ENCODE results near the gene PRKD2. TPM values are rescaled to one million over a fixed set of nuclear protein-coding genes. Genes with fewer than 3 reads are reported as not detected.

Gene PRKD2
- polyA plus RNA-seq, 3 donors: 41.3 to 49.1 (median 42.7) TPM

GRCh38 chr19:46745030-46745429 is 28.1 kb upstream of the PRKD2 start:
- no peak for DNase-seq

DNA sequence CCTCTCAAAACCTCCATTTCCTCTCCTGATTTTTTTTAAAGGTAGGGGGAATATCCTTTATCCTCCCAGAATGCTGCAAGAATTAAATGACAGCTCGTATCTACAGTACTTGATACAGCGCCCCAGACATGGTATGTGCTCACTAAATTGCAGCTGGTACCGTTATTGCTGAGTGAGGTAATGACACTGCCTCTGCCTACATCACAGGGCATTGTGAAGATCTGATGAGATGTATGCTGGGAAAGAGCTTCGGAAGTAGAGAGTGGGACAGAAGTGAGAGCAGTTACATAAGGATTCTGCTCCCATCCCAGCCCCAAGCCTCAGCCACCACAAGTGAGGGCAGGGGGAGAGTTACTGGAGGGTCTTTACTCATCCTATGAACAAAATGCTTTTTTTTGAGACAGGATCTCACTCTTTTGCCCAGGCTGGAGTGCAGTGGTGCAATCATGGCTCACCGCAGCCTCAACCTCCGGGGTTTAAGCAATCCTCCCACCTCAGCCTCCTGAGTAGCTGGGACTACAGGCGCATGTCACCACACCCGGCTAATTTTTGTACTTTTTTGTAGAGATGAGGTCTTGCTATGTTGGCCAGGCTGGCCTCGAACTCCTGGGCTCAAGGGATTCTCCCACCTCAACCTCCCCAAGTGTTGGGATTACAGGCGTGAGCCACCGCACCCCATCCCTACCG is 27.2 kb upstream of the PRKD2 start:
- no peak for DNase-seq

GRCh38 chr19:46742926-46743480 is 26.1 kb upstream of the PRKD2 start:
- DNase-seq: no peak

DNA sequence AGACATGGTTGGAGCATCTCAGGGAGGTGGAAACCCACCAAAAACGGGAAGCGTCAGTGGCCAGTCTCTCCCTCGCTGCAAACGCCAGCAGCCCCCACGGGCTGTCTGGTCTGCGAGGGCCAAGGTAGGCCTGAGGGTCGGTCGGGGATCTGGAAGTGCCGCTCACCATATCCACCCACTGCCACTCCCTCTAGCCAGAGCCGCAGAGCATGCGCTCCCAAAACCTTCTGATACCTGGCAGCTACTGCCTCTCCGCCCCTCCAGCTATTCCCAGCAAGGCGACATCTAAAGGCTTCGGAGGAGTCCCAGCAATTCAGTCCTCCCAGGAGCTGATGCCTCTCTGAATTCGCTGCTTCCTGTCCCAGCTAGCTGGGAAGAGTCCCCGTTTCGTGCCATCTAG is 24.5 kb upstream of the PRKD2 start:
- no peak for DNase-seq

GRCh38 chr19:46739290-46739771 is 22.4 kb upstream of the PRKD2 start:
- DNase-seq: no peak

- no peak for DNase-seq
These were observed 20.9 kb upstream of the PRKD2 start for GRCh38 chr19:46737761-46738171.

DNA sequence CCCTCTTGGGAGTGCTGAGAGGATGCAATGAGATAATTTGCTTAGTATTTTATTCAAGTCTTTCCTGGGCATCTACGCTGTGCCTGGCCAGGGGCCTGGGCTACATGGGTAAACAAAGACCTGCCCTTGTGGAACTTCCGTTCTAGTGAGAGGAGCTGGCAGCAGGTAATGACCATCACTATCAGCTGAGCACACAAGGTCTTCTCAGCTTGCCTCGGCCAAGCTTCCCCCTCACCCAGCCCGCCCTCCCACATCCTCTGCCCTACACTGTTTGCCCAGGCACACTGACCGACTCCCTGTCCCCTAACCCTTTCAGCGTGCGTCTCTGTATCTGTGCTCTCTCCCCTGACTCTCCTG is 20.4 kb upstream of the PRKD2 start:
- no peak for DNase-seq

DNA sequence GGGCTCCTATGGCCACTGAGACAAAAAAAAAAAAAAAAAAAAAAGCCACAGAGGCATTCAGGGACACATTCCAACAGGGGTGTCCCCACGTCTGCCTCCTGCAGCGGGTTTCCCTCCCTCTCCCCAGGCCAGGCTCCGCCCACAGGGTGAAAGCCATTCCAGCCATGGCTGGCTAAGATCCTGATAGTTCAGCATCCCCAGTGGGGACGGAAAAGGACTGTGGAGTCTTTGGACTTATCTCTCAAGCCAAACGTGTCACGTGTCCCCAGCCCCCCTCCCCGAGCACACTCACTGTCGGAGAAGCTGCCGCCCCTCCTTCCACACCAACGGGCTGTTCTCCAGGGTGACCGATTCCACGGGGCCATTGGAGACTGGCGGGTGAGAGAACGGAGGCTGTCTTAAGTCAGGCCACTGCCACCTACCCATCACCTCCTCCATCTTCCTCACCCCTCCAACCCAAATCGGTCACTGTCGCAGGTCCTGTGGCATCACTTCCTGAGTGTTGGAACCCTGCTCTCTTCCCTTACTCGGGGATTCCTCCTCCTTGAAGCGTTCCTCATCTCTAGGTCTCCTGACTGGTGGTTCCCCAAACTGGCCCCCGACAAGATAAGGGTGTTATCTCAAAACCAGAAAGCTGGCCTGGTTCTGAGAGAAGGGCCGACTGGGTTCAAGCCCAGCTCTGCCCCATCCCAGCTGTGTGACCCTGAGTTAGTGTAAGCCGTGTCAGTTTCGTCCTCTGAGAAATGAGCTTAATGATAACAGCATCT is 19.8 kb upstream of the PRKD2 start:
- no peak for DNase-seq

DNA sequence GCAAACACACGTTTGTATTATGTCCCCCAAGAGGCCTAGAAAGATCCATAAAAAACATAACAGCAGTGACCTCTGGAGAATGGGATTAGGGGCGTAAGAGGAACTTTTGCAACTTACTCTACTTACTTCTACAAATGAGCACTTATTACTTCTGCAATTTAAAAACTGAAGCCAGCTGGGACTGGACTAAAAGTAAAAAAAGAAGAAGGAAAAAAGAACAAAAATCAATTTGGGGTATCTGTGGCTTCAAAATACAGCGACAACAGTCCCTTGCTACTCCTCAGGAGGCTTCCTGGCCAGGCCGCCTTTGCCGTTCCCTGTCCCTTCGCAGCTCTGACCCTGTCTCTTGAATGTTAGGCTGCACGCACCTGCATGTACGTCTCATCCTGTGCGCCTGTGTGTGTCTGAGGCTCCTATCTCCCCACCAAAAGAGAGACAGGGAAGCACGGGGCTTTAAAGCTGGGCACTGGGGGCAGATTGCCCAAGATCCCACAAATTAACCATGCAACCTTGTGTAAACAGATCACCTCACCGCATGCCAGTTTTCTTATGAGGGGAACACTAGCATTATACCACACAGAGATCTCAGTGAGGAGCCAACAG is 16.9 kb upstream of the PRKD2 start:
- no peak for DNase-seq

DNA sequence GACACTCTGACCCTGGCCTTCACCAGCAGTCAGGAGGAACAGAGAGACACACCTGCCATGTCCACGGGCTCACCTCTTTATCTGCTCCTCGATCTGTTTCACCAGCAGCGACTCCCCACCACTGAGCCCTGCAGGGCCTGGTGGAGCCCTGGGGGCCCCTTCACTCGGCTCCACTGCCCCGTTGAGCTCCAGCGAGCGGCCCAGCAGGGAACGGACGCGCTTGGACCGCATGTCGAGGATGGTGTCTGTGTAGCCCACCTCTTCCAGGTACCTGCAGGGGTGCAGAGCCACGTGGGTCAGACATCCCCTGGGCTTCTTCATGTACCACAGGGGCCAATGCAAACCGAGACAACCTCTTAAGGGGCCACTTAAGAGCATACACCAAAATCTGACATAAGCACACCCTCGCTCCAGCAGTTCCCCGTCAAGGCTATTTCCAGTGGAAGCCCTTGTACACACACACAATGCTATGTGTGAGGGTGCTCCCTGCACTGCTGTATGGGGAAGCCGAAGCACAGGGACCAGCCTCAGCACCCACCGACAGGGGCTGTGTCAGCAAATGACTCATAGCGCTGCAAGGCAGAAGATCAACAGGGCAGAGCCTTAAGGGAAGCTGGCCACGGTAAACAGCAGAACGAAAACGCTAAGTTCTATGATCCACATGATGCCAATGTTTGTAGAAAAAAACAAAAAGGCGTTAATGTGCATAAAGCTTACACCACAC is 16.2 kb upstream of the PRKD2 start:
- no peak for DNase-seq

- DNase-seq: no peak
These were observed 15.4 kb upstream of the PRKD2 start for GRCh38 chr19:46732172-46732938.

GRCh38 chr19:46731584-46731983 is 14.7 kb upstream of the PRKD2 start:
- DNase-seq: no peak

DNA sequence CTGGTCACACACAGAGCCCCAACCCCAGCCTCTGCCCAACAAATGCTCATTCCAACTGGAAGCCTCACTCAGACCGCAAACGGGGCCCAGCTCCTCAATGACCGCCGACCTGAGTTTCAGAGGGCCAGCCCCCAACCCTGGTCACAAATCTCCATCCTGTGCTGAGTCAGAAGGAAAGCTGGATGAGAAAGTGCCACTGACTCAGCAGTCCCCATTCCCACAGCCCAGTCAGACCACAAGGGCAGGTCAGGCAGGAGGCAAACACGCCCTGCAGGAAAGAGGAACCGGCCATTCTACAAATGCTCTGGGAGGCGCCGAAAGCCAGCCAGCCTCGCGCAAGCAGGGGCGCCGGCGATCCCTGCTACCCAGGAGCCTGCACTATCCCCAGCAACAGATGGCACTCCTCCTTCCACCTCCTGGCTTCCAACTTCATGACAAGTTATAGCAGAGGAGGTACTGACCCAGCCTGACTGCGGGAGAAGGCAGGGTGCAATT is 14.1 kb upstream of the PRKD2 start:
- DNase-seq: no peak

DNA sequence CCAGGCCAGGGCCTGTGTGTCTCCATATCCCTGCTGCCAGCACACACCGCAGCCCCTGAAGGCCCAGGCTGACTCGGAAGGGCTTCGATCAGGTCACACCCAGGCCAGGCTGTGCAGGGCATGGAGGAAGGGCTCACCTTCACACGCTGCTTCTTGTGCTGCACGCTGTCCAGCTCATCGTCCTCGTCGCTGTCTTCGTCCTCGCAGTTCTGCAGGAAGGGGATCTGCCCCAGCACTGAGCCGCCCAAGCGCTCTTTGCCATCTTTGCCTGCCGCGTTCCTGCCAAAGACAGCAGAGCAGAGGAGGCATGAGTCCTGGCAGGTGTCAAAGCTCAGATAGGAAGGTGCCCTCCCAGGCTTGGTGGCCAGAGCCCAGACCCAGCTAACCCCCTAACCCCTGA is 13.7 kb upstream of the PRKD2 start:
- DNase-seq: no peak

- no peak for DNase-seq
These were observed 13.3 kb upstream of the PRKD2 start for GRCh38 chr19:46730187-46730586.

GRCh38 chr19:46729696-46730095 is 12.8 kb upstream of the PRKD2 start:
- DNase-seq: no peak

GRCh38 chr19:46728693-46729339 is 11.9 kb upstream of the PRKD2 start:
- DNase-seq: peak; percentile 38

DNA sequence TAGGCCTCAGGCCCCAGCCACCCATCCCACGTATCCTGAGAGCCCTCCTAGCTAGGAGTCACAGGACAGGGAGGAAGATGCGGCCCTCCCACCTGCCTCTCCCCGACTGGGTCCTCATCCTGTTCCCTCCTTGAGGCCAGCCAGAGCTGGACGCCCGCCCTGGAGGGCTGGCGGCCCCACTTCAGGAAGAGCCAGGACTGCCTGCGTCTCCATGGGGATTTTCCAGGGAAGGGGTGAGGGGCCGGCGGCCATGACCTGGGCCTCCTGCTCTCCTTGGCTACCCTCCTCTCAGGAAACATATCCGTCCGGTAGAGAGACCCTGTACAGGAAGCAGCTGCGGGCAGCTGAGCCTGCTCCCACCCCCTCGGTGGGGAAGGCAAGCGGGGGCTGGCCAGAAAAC is 11.3 kb upstream of the PRKD2 start:
- no peak for DNase-seq

- no peak for DNase-seq
These were observed 10.8 kb upstream of the PRKD2 start for GRCh38 chr19:46727757-46728156.

GRCh38 chr19:46726971-46727501 is 10.1 kb upstream of the PRKD2 start:
- peak; percentile 21 for DNase-seq
